Measurements from ENCODE around the gene CENPM. TPM values are rescaled to one million over a fixed set of nuclear protein-coding genes. Genes with fewer than 3 reads are reported as not detected.
A peak's percentile ranks its signal among the peaks of the same experiment; 100 is the strongest.

CENPM gene
- total and polyA plus RNA-seq, 2 experiments from 2014 or later: 6.7 to 14.9 TPM

DNA sequence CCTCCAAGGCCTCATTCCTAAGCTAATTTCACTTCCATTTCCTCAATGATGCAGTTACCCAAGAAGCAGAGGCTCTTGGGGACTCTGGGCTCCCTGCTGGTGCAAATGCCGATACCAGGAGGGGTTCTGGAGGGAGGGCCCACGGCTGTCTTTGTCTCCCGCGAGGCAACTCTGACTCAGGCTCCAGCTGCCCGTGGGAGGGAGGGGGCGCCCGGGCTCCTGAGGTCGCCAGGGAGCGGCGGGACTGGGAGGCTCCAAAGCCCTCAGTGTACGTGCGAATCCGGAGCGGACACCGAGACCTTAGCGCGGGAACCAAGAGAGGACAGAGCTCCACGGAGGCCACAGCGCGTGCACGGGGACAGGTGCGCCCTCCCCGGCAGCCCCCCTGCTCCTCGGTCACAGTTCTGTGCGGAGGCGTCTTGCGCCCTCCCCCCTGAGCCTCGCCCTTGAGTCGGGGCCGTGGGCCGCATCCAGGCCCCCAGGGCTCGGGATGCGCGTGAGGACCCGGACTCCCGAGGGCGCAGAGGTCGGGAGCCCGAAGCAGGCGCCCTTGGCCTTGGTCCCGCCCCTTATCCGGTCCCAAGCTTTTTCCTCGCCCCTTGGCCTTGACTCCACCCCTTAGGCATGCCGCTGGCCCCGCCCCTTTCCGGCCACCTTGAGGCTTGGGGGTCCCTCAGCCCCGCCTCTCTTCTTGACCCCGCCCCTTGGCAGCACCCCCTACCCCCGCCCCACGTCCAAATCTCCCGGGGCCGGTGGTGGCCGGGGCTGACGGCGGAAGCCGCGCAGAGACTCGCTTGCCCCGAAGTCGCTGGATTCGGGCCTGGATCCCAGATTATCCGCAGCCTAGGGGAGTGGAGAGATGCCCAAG lies 27.4 kb downstream of the CENPM start:
- peak overlapping the region; percentile 49 for H3K4me3 ChIP-seq
- no peaks in the 10 kb centered on the region for H3K79me2 ChIP-seq
- no peaks in the 10 kb centered on the region for H3K9me3 ChIP-seq (ENCODE audit: low read depth)
- DNase-seq (ENCODE audit: low spot score): peak; percentile 66
- H3K9me2 ChIP-seq (replicated peaks; ENCODE audit: insufficient read depth): no peaks in the 10 kb centered on the region
- H3K4me1 ChIP-seq (ENCODE audit: insufficient read depth): peaks cover 3% of the 10 kb centered on the region
- TF ChIP-seq, protein P1, sequence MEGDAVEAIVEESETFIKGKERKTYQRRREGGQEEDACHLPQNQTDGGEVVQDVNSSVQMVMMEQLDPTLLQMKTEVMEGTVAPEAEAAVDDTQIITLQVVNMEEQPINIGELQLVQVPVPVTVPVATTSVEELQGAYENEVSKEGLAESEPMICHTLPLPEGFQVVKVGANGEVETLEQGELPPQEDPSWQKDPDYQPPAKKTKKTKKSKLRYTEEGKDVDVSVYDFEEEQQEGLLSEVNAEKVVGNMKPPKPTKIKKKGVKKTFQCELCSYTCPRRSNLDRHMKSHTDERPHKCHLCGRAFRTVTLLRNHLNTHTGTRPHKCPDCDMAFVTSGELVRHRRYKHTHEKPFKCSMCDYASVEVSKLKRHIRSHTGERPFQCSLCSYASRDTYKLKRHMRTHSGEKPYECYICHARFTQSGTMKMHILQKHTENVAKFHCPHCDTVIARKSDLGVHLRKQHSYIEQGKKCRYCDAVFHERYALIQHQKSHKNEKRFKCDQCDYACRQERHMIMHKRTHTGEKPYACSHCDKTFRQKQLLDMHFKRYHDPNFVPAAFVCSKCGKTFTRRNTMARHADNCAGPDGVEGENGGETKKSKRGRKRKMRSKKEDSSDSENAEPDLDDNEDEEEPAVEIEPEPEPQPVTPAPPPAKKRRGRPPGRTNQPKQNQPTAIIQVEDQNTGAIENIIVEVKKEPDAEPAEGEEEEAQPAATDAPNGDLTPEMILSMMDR (IDR thresholded peaks at IDR 0.05; ENCODE audit: poor library complexity): no peak
- no peak for TF ChIP-seq EZH2phosphoT487 (IDR thresholded peaks at IDR 0.05; ENCODE audit: low read depth, severe bottlenecking, unreplicated experiment)
- peak; percentile 57 for TF ChIP-seq EZH2 (IDR thresholded peaks at IDR 0.05; ENCODE audit: borderline replicate concordance)
- H3K27me3 ChIP-seq: peaks cover 58% of the 10 kb centered on the region
- no peaks in the 10 kb centered on the region for H3K36me3 ChIP-seq (replicated peaks; ENCODE audit: insufficient read depth, low read depth)
- H3K4me2 ChIP-seq: peak overlapping the region; percentile 96
- no peak overlapping the region for H2AFZ ChIP-seq
- no peaks in the 10 kb centered on the region for H4K20me1 ChIP-seq (ENCODE audit: insufficient read depth, poor library complexity, severe bottlenecking)
- H3K27ac ChIP-seq: no peak overlapping the region
- WGBS (ENCODE audit: low lambda C conversion rate, missing lambda C conversion rate): 3% methylated on average over 41 of the region's 62 CpGs

DNA sequence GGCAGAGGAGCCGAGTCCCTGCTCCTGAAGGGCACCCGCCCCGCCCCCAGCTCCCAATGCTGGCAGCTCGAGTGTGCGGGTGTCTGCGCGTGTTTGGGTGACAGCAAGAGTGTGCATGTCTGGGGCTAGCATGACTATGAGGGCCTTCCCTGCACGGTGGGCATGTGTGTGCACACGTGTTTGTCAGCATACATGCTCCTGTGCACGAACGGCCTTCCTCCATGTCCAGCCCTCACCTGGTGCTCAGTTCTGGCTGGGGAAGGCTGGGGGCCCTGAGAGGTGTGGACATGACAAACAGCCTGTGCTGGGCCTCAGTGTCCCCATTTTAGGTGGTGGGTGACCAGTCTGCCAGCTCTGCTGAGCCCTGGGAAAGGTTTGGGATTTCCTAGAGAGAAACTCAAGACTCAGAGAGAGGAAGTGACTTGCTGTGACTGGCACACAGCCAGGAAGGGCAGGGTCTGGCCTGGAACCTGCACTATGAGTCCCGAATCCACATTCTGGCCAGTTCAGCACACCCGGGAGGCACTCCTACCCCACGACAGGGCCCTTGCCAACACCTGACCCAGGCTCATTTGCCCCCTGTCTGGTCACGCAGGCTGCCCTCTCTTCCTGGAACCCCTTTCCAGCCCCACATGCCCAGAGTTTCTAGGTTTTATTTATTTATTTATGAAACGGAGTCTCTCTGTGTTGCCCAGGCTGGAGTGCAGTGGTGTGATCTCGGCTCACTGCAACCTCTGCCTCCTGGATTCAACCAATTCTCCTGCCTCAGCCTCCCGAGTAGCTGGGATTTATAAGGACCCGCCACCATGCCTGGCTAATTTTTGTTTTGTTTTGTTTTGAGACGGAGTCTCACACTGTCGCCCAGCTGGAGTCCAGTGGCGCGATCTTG lies 28.8 kb downstream of the CENPM start:
- H3K27ac ChIP-seq: no peak overlapping the region

DNA sequence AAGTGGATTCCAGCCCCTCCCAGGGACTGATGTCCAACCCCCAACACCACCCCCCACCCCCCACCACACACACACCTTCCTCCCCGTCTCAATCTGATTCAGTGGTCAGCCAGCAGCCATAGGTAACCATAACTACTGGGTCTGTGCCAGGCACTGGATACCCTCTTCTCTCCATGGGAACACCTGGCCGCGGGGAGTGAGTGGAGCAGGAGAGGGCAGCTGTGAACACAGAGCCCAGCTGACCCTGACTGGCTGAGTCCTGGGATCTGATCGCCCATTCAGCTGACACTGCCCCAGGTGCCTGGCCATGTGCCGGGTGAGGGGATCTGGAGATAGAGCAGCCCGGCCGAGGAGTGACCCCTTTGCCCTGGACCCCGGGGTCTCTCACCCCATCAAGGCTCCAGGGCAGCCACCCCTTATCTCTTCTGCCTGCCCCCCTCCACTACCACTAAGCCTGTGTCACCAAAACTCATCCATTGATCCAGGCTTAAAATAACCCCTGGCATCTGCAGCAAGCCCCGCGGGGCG lies 29.5 kb downstream of the CENPM start:
- H2AFZ ChIP-seq: no peak overlapping the region
- no peaks in the 10 kb centered on the region for H3K9me2 ChIP-seq (replicated peaks; ENCODE audit: insufficient read depth)
- H4K20me1 ChIP-seq (ENCODE audit: insufficient read depth, poor library complexity, severe bottlenecking): no peaks in the 10 kb centered on the region
- H3K4me3 ChIP-seq: no peak overlapping the region
- no peaks in the 10 kb centered on the region for H3K9me3 ChIP-seq (ENCODE audit: low read depth)
- no peak for DNase-seq (ENCODE audit: low spot score)
- TF ChIP-seq EZH2phosphoT487 (IDR thresholded peaks at IDR 0.05; ENCODE audit: low read depth, severe bottlenecking, unreplicated experiment): no peak
- TF ChIP-seq EZH2 (IDR thresholded peaks at IDR 0.05; ENCODE audit: borderline replicate concordance): no peak
- TF ChIP-seq, protein P1 (IDR thresholded peaks at IDR 0.05; ENCODE audit: poor library complexity): no peak
- peaks cover 67% of the 10 kb centered on the region for H3K27me3 ChIP-seq
- no peaks in the 10 kb centered on the region for H3K79me2 ChIP-seq
- WGBS (ENCODE audit: low lambda C conversion rate, missing lambda C conversion rate): 82% methylated on average over 11 of the region's 11 CpGs
- no peaks in the 10 kb centered on the region for H3K36me3 ChIP-seq (replicated peaks; ENCODE audit: insufficient read depth, low read depth)
- H3K27ac ChIP-seq: no peak overlapping the region
- H3K4me2 ChIP-seq: no peak overlapping the region
- peaks cover 3% of the 10 kb centered on the region for H3K4me1 ChIP-seq (ENCODE audit: insufficient read depth)

More for the DNA sequence above, 28.8 kb downstream of the CENPM start:
- TF ChIP-seq EZH2phosphoT487 (IDR thresholded peaks at IDR 0.05; ENCODE audit: low read depth, severe bottlenecking, unreplicated experiment): no peak
- TF ChIP-seq, protein P1 (IDR thresholded peaks at IDR 0.05; ENCODE audit: poor library complexity): no peak
- no peak for TF ChIP-seq EZH2 (IDR thresholded peaks at IDR 0.05; ENCODE audit: borderline replicate concordance)
- Histone ChIP-seq H4K20me1 (ENCODE audit: insufficient read depth, poor library complexity, severe bottlenecking) (no peaks in the 10 kb centered on the region), H3K36me3 (replicated peaks; ENCODE audit: insufficient read depth, low read depth) (no peaks in the 10 kb centered on the region), H3K4me2 (no peak overlapping the region), H2AFZ (no peak overlapping the region), H3K4me1 (ENCODE audit: insufficient read depth) (peaks cover 3% of the 10 kb centered on the region), H3K9me3 (ENCODE audit: low read depth) (no peaks in the 10 kb centered on the region), H3K79me2 (no peaks in the 10 kb centered on the region), H3K27me3 (peaks cover 60% of the 10 kb centered on the region), H3K4me3 (no peak overlapping the region), H3K9me2 (replicated peaks; ENCODE audit: insufficient read depth) (no peaks in the 10 kb centered on the region)
- WGBS (ENCODE audit: low lambda C conversion rate, missing lambda C conversion rate): 88% methylated on average over 23 of the region's 23 CpGs
- no peak for DNase-seq (ENCODE audit: low spot score)
